HG02852 (cell line): ENCODE results near the gene RASAL2.
A peak's percentile ranks its signal among the peaks of the same experiment; 100 is the strongest.

Source experiments
- ATAC-seq: cut with Tn5 transposase; IDR thresholded peaks from one replicate; pipeline ENCODE4 v1.9.1; 2021; ENCODE audit warnings: mild to moderate bottlenecking, moderate library complexity; ENCODE audit not compliant: unreplicated experiment

The RASAL2 gene

DNA sequence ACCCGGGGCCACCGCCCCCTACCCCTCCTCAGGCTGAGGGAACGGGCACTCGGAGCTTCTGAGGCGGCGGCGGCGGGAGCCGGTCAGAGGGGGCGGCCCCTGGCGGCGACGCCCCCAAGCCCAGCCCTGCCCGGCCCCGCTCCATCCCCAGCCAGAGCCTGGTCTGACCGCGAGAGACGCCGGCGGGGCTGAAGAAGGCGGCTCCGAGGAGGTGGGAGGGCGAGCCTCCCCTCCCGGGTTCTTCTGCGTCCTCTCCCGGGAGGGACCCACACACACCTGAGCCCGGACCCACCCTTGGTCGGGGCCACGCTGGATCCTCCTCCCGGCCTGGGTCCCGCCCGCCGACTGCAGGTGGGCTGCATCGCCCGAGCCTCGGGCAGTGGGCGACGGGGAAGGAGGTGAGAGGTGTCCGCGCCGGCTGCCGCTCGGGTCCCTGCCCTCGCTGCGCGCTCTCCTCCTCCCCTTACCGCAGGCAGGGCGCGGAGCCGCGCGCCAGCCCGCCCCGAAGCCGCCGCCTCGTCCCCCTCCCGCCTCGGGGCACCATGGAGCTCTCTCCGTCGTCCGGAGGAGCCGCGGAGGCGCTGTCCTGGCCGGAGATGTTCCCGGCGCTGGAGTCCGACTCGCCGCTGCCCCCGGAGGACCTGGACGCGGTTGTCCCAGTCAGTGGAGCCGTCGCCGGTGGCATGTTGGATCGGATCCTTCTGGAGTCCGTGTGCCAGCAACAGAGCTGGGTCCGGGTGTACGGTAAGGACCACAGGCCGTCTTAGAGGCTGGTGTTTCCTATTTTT is at the start of gene RASAL2:
RASAL2 (plus strand) TSS at position 154 of the 788 bp plus-strand sequence; CDS start at position 543, 389 bp downstream.
- ATAC-seq: peak; percentile 48

DNA sequence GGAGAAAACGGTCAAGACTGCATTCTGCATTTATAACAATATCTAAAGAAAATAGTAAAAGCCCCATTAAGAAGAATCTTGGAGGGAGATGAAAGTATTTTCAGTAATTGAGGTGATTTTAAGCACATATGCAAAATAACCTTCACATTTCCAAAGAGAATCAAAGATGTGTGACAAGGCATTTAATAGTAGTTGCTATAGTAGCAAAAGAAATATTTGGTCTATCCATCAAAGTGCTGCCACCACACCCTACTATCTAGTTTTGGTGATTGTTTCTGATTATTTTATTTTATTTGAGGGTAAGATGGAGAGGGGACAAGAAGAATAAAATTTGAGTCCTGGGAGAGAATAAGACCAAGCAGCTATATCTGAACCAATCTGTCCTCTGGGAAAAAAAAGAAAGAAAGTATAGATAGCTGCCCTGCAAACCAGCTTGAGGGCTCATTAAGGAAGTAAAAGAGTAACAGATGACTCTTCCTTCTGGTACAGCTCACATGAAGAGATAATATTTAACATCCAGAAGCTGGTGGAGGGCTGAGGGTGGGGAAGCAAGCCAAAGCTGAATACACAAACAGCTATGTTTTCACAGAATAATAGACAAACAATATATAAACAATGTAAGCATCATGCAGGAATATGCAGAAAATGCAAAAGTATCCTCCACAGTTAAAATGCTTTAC is 47.2 kb upstream of the RASAL2 start:
- ATAC-seq: no peak

DNA sequence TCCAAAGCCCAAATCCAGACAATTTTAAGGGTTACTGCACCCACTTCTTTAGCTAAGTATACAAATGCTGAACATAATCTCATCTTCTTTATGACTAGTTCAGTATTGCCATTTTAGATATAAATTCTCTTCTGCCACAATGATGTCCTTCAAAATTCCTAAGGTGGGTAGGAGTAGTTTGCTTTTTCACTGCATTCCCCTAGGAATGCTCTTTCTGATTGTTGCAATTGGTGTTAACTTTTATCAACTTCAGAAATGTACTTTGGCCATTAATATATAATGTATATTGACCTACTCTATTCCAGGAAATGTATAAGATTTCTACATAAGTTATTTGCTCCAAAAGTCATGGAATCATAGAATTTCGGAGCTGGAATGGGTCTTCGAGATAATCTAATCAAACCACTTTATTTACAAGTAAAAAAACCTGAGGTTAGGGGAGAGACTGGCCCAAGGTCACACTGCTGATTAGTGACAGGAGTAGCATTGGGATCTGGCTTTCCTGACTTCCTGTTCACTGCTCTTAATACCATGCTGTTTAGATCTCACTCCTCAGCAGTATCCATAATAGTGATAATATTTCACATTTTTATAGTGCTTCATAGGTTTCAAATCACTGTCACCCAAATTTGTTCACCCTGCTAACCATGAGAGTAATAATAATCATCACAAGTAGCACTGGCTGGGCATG is 46.4 kb upstream of the RASAL2 start:
- no peak for ATAC-seq

DNA sequence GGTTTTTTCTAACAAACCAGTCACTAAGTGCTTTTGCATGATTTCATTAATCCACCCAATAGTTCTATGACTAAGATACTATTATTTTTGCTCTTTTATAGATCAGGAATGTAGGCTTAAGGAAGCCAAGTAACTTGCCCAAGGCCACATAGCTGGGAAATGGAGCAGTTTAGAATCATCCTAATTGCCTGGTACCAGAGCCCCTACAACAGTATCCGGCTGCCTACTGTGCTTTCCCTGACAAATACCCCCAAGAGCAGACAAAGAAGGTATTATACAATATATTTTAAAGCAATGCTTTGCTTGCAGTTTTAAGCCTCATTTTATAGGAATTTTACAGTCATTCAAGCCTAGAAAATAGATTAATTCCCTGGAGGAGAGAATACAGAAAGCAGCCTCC is 45.5 kb upstream of the RASAL2 start:
- ATAC-seq: no peak

DNA sequence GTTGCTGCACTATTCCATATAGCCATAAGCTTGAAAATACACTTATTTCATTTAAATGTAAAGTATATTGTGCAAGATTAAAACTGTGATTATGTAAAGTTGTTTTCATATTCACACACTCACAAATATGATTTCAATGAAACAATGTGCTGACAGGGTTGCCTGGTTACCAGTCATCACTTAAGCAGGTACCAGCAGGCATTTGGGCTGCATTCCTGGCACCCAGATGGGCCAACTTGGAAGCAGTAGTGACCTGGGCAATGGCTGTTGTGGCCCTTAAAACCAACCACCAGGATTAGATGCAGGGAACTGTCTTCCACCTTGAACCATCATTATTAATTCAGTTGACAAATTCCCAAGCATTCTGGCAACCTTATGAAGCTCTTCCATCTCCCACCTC is 45.0 kb upstream of the RASAL2 start:
- ATAC-seq: no peak

DNA sequence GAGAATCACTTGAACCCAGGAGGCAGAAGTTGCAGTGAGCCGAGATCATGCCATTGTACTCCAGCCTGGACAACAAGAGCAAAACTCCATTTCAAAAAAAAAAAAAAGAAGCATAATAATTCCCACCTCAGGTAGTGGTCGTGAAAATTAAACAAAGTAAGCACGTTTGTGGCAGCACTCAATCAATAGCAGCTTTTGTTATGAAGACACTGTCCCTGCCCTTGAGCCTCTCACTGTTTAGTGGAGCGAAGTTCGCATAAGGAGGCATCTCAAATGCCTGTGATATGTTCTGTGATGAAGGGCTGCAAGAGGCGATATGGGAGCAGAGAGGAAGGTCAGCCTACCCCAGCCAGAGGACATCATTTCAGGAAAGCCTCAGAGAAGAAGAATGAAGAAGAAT is 43.8 kb upstream of the RASAL2 start:
- no peak for ATAC-seq

DNA sequence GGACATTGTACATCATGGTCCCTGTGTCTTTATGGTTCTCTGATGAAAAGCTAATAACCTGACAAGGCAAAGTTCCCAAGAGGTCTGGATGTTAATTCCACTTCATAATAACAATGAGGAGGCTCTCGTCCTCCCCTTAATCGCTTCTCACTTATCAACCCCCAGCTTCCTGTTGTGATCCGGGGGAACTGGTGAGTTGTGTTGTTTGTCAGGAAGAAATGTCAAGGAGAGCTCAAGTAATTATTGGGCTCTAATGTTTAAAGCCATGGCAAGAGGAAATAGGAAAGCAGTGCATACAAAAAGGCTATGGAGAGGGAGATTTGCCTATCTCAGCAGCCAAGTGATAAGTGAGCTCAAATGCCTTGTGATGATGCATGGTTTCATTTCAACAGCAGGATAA is 42.8 kb upstream of the RASAL2 start:
- no peak for ATAC-seq

DNA sequence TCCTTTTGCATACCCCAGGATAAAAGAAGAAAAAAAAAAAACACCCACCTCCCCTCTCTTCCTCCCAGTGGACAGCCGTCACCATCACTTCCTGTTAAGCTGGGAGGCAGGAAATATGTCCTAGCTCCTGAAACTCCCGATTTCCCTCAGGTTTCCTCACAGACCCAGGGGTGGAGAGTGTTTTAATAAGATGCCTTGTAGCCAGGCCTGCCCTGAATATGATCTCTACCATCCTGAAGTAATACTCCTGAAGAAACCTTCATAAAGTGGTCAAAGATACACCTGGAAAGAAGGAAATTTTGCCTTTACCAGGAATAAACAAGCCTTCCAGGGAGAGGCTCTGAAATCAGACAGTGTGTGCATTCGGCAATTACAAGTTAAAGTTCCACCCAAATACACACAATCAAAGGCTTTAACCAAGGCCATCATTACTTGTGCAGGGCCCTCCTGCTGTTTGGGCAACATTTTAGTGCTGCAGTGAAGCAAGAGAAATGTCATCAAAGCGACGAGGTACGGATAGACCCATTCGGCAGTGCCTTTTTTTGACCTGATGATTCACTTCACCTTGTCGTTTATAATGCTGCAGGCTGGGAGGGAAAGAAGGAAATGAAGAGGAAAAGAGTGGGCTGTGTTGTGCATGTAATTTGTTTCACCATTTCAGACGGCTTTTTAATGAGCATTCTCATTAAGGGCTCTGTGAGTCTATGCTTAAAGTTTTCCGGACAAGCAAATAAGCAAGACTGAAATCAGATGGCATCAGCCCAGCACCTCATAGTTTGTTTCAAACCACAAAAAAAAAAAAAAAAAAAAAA is 41.0 kb upstream of the RASAL2 start:
- ATAC-seq: no peak

DNA sequence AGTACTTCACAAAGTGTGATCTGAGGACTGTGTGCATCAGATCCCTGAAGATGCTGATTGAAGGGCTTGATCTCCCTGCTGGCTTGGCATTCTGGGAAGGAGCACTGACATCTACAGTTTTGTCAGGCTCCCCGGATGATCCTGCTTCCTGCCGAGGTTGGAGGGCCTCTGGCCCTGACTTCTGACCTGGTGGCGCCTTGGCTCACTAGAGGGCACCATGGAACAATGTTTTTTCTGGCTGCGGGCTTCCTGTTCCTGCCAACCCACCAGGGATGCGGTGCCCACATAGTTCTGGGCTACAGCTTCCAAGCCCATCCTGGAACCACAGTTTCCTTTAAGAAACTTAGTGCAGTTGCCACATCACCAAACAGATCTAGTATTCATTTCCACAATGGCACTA is 38.8 kb upstream of the RASAL2 start:
- no peak for ATAC-seq

DNA sequence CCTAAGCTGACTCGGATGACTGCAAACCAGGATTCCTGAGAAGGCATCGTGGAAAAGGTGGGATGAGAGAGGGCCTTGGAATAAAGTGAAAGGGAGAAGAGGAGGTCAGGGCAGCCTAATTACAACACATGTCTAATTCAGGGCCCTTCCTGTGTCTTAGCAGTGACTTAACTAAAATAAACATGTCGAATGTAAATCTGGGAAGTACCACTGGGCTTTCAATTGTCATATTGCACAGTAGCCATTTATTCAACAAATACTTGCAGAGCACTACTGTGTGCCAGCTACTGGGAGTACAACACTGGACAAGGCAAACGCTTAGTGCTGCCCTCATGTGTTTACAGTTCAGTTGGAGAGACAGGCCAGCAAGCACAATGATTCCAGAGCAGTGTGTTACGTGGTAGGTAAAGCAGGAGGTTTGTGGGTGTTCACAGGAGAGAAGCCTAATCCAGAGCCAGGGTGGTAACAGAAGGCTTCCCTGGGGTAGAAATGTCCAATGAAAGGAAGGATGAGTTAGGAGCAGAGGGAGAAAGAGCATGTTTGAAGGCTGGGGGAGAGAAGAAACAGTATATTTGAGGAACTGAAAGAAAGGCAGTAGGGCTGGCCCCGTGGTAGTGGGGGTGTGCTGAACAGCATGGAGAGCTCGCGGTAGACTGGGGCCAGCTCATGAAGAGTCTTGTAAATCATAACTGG is 38.0 kb upstream of the RASAL2 start:
- ATAC-seq: peak; percentile 94

DNA sequence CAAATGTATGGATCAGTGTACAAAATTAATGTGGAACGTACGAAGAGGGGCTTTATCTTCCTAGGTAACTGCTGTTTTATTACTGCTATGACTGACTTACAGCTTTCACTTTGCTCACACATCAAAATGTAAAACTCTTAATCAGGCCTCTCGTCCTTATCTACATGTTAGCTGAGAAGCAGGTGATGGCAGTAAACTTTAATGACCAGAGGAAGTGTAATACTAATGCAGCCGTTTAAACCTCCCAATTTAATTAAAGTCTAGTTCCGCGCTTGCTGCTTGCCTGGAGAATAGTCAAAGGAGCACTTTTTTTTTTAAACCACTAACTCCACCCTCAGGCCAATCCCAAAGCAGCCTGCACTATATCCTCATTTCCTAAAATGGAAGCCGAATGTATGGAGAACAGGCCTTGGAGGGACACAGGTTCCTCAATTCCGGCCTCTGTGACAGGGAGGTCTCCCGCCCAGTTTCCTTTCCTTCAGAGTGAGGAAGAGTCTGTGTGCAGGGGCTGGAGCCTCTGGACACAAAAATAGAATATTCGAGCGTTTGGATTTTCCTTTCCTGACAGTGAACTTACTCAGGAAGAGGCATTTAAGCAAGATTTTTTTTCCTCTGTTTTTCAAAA is 36.7 kb upstream of the RASAL2 start:
- no peak for ATAC-seq

DNA sequence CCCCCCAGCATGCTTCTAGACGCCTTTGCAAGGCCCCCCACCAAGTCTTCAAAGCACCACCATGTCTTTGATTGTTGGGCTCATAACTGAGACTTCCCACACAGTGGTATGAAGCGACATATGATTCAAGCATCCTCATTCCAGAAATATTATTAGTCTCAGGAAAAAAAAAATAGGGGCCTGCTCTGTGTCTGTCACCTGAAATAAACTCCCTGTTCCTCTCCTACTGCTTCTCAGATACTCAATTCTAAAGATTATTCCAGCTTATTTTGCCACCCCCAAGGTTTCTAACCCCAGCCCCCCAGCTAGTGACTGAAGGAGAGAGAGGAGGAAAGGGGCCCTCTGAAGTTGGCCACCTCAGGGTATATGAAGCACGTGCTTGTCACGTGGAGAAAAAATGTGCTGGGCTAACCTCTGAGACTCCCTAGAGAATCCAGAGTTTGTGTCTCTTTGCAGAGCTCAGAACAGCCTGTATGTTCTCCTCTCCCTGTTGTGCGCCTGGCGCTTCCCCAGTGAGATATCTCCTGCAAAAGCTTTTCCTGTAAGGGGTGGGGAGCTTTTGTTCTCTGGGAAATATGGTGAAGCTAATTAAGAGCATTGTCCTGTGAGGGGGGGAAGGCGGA is 35.9 kb upstream of the RASAL2 start:
- no peak for ATAC-seq

DNA sequence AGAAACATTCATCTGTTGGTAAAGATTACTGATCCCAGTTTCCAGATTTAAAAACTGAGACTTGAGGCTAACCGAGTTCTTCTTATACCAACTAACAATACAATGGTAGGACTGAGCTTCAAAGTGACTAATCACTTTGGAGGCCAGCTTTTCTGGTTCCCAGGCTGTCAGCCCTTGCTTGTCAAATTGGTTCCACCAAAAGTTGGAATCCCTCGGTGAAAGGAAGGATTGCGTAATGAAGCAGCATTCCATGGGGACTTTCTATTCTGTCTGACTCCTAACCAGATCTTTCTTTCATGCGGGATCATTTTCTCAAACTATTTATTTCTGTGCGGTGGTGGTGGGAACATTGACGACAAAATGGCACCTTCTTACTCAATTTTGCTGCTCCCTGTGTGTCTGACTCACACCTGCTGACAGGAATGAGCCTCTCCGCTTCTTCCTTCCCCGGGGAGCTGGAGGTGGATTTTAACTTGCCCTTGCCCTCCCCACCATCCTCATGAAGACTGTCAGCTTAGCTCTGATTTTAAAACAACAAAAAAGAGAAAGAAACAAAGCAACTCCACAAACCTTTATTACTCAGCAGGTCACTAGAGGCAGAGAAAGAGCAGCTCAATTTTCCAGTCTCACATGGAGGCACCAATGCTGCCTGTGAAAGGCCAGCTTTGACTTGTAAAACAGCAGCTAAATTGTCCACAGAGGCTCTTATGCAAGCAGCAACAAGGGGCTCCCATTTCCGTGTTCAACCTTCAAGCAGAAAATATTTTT is 32.9 kb upstream of the RASAL2 start:
- ATAC-seq: no peak

DNA sequence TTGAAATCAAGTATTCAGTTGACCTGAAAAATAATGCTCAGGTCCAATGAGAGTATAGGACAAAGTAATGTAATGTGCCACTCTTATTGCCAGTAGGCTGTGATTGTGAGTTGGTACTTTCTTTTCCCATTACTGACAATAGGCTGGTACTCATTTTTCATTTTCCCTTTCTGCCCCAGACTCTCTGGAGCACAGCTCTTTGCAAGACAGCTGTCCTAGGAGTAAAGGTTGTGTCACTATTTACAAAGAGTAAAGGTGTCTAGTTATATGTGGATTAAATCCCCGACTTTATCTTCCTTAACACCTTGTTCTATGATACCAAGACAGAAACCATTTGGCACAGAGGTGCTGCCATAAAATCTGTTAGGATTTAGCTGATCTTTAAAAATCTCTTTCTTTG is 32.3 kb upstream of the RASAL2 start:
- ATAC-seq: no peak

DNA sequence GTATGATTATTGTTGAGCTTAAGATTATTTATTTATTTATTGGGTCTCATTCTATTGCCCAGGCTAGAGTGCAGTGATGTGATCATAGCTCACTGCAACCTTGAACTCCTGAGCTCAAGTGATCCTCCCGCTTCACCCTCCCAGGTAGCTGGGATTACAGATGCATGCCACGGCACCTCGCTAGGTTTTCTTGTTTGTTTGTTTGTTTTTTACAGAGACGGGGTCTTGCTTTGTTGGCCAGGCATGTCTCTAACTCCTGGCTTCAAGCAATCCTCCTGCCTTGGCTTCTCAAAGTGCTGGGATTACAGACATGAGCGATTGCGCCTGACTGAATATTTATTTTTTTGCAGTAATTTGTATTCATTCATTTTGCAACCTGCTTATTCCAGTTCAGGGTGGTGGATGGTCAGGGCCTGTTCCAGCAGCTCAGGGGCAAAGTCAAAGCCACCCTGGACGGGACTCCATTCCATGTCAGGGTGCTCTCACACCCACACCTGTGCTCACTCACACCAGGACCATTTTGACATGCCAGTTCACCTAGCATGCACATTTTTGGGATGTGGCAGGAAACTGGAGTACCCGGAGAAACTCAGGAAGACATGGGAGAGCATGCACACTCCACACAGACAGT is 29.6 kb upstream of the RASAL2 start:
- ATAC-seq: no peak

DNA sequence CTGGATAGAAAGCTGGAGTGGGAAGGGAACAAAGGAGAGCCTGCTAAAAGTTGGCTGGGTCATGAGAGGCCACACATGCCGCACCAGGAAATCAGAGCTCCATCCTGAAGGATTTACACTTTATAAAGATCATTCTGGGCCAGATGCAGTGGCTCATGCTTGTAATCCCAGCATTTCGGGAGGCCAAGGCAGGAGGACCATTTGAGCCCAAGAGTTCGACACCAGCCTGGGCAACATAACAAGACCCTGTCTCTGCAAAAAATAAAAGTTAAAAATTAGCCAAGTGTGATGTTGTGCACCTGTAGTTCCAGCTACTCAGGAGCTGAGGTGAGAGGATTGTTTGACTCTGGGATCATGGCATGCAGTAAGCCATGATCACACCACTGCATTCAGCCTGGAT is 28.7 kb upstream of the RASAL2 start:
- no peak for ATAC-seq

DNA sequence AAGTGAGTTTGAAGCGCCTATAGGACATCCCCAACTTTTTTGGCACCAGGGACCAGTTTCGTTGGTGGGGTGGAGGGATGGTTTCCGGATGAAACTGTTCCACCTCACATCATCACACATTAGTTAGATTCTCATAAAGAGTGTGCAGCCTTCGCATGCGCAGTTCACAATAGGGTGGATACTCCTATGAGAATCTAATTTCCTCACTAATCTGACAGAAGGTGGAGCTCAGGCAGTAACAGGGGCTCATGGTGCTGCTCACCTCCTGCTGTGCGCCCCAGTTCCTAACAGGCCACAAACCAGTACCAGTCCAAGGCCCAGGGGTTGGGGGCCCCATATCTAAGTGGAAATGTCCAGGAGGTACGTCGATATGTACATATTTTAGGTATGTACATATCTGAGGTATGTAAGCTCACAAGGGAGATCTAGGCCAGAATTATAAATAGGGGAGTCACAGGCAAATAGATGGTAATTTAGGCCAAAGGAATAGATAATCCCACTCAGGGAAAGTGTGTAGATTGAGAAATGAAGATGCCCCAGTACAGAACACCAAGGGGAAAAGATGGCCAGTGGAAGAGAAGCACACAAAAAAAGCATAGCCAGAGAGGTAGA is 27.5 kb upstream of the RASAL2 start:
- ATAC-seq: no peak
